H1 (cell line): Measurements from ENCODE around the gene SENP7. TPM values are rescaled to one million over a fixed set of nuclear protein-coding genes. Genes with fewer than 3 reads are reported as not detected.

Experiments
- CTCF ChIA-PET: fragments of 300-600 bp; sonication (Branson Sonifier 250); formaldehyde crosslinking; loops from one replicate; lab custom pipeline; 2021; ENCODE audit not compliant: partially characterized antibody; lab: Charles Lee
- POLR2A ChIA-PET: fragments of 300-600 bp; sonication (Branson Sonifier 250); formaldehyde crosslinking; loops from one replicate; lab custom pipeline; 2021; ENCODE audit warnings: inconsistent platforms; ENCODE audit not compliant: partially characterized antibody; lab: Charles Lee
- DNase-seq, 2 experiments: peaks; one replicate each; pipeline versions ENCODE4 v3.0.0 to v3.0.0-alpha.2; 2010 to 2022; ENCODE audit warnings: low spot score in 2 of 2, low read depth in 1 of 2, mixed read lengths in 1 of 2
- FAIRE-seq: peaks from 2 replicates; lab custom pipeline; 2011; peaks lifted over from hg19 to GRCh38; lab: Jason Lieb, UNC
- H2AFZ ChIP-seq: 2 replicates; pipeline ENCODE4 v1.8.1; 2012; ENCODE audit warnings: low read length, inconsistent platforms
- H2AK5ac ChIP-seq: 2 replicates; pipeline ENCODE4 v1.6.1; 2013; ENCODE audit warnings: low read depth, low read length
- H2BK120ac ChIP-seq: replicated peaks from 2 replicates; pipeline ENCODE3; 2013; ENCODE audit warnings: low read depth, low read length, inconsistent platforms
- H2BK12ac ChIP-seq: 2 replicates; pipeline ENCODE4 v1.6.1; 2013; ENCODE audit warnings: low read depth, low read length
- H2BK15ac ChIP-seq: 2 replicates; pipeline ENCODE4 v1.6.1; 2013; ENCODE audit warnings: low read length
- H2BK20ac ChIP-seq: 2 replicates; pipeline ENCODE4 v1.6.1; 2013; ENCODE audit warnings: low read length
- H2BK5ac ChIP-seq: 2 replicates; pipeline ENCODE4 v1.6.1; 2013; ENCODE audit warnings: low read depth, low read length
- H3K14ac ChIP-seq: 2 replicates; pipeline ENCODE4 v1.6.1; 2013; ENCODE audit warnings: inconsistent platforms; ENCODE audit not compliant: insufficient read length
- H3K18ac ChIP-seq: 2 replicates; pipeline ENCODE4 v1.6.1; 2013; ENCODE audit warnings: low read length; ENCODE audit errors: extremely low read depth
- H3K23ac ChIP-seq: 2 replicates; pipeline ENCODE4 v1.6.1; 2013; ENCODE audit warnings: inconsistent platforms; ENCODE audit not compliant: insufficient read length
- H3K23me2 ChIP-seq: 2 replicates; pipeline ENCODE4 v1.6.1; 2013; ENCODE audit warnings: low read depth, low read length
- H3K27ac ChIP-seq: 2 replicates; pipeline ENCODE4 v1.6.1; 2011; ENCODE audit warnings: low read depth, low read length, inconsistent platforms
- H3K27me3 ChIP-seq, 4 experiments: replicated peaks in 1 of 4; 1 replicate in 1 of 4; 2 replicates in 3 of 4; pipeline versions ENCODE4 v1.6.1 to v1.8.1; 2011 to 2013; ENCODE audit warnings: low read length in 3 of 4, mild to moderate bottlenecking in 3 of 4, inconsistent platforms in 2 of 4, mixed read lengths in 2 of 4, moderate library complexity in 1 of 4; ENCODE audit not compliant: control insufficient read depth in 3 of 4, insufficient read depth in 3 of 4; ENCODE audit errors: extremely low read depth in 1 of 4
- H3K36me3 ChIP-seq, 4 experiments: 2 replicates each; pipeline versions ENCODE4 v1.6.1 to v1.8.1; 2011 to 2013; ENCODE audit warnings: mild to moderate bottlenecking in 4 of 4, low read length in 3 of 4, moderate library complexity in 2 of 4, control low read depth in 1 of 4, inconsistent platforms in 1 of 4; ENCODE audit not compliant: insufficient read depth in 4 of 4, control insufficient read depth in 2 of 4
- H3K4ac ChIP-seq: replicated peaks from 2 replicates; pipeline ENCODE3; 2013; ENCODE audit warnings: low read length, low read depth, mixed read lengths, inconsistent platforms; ENCODE audit not compliant: insufficient read length
- H3K4me1 ChIP-seq, 4 experiments: replicated peaks in 1 of 4; 1 replicate in 1 of 4; 2 replicates in 3 of 4; pipeline versions ENCODE4 v1.6.1 to v1.8.1; 2011 to 2013; ENCODE audit warnings: low read length in 3 of 4, inconsistent platforms in 2 of 4, mixed read lengths in 1 of 4; ENCODE audit not compliant: insufficient read depth in 4 of 4, control insufficient read depth in 3 of 4
- H3K4me2 ChIP-seq, 2 experiments: 2 replicates each; pipeline versions ENCODE4 v1.6.1 to v1.8.1; 2011 to 2013; ENCODE audit warnings: low read depth in 2 of 2, low read length in 2 of 2, control low read depth in 1 of 2, inconsistent platforms in 1 of 2, mild to moderate bottlenecking in 1 of 2; ENCODE audit not compliant: insufficient read depth in 1 of 2
- H3K4me3 ChIP-seq, 4 experiments: fragments of 200-600, 300-600 bp in 1 of 4; sonication (generic), shearing (Covaris generic), sonication (Bioruptor Twin) in 1 of 4; 2 replicates each; pipeline versions ENCODE4 v1.5.1 to v1.8.1; 2011 to 2016; ENCODE audit warnings: low read length in 4 of 4, low read depth in 3 of 4, control low read depth in 2 of 4, inconsistent platforms in 2 of 4, mild to moderate bottlenecking in 2 of 4, mixed read lengths in 1 of 4, moderate library complexity in 1 of 4; ENCODE audit not compliant: insufficient read depth in 2 of 4; ENCODE audit errors: extremely low read depth in 1 of 4
- H3K56ac ChIP-seq: replicated peaks from 2 replicates; pipeline ENCODE3; 2013; ENCODE audit warnings: low read depth, mild to moderate bottlenecking, mixed read lengths, low read length, inconsistent platforms; ENCODE audit not compliant: insufficient read length
- H3K79me1 ChIP-seq: 2 replicates; pipeline ENCODE4 v1.6.1; 2013; ENCODE audit warnings: low read depth, low read length, control low read depth
- H3K79me2 ChIP-seq, 2 experiments: 2 replicates each; pipeline versions ENCODE4 v1.6.1 to v1.8.1; 2012 to 2013; ENCODE audit warnings: low read length in 2 of 2, mild to moderate bottlenecking in 2 of 2, inconsistent platforms in 1 of 2; ENCODE audit not compliant: insufficient read depth in 2 of 2, control insufficient read depth in 1 of 2
- H3K9ac ChIP-seq, 4 experiments: replicated peaks in 1 of 4; 1 replicate in 1 of 4; 2 replicates in 3 of 4; pipeline versions ENCODE4 v1.6.1 to v1.8.1; 2011 to 2013; ENCODE audit warnings: low read depth in 3 of 4, low read length in 3 of 4, control low read depth in 2 of 4, mild to moderate bottlenecking in 2 of 4, moderate library complexity in 2 of 4, inconsistent platforms in 1 of 4; ENCODE audit errors: extremely low read depth in 1 of 4
- H3K9me3 ChIP-seq, 2 experiments: 2 replicates each; pipeline versions ENCODE4 v1.6.1 to v1.8.1; 2012 to 2013; ENCODE audit warnings: mild to moderate bottlenecking in 2 of 2, moderate library complexity in 2 of 2, control low read depth in 1 of 2, inconsistent platforms in 1 of 2, low read depth in 1 of 2, low read length in 1 of 2, mixed read lengths in 1 of 2; ENCODE audit not compliant: insufficient read depth in 2 of 2
- H4K20me1 ChIP-seq, 2 experiments: replicated peaks in 1 of 2; 2 replicates each; pipeline versions ENCODE3 to v1.8.1; 2011 to 2013; ENCODE audit warnings: inconsistent platforms in 2 of 2, low read length in 2 of 2, mild to moderate bottlenecking in 1 of 2; ENCODE audit not compliant: insufficient read depth in 2 of 2, control insufficient read depth in 1 of 2
- H4K5ac ChIP-seq: 2 replicates; pipeline ENCODE4 v1.6.1; 2013; ENCODE audit warnings: low read length, low read depth, mixed read lengths, inconsistent platforms; ENCODE audit not compliant: insufficient read length
- H4K8ac ChIP-seq: 2 replicates; pipeline ENCODE4 v1.8.0; 2013; ENCODE audit warnings: mild to moderate bottlenecking, moderate library complexity, low read length, inconsistent platforms; ENCODE audit not compliant: insufficient read depth; ENCODE audit errors: extremely low read depth
- H4K91ac ChIP-seq: replicated peaks from 2 replicates; pipeline ENCODE3; 2013; ENCODE audit warnings: low read length, mixed read lengths, inconsistent platforms; ENCODE audit not compliant: insufficient read length
- MAX ChIP-seq: IDR thresholded peaks from 2 replicates; pipeline ENCODE4 v1.6.1; 2012; ENCODE audit warnings: inconsistent platforms
- RAD21 ChIP-seq, 2 experiments: IDR thresholded peaks in 1 of 2; conservative IDR thresholded peaks in 1 of 2; 2 replicates each; pipeline ENCODE4 v1.6.1; 2011; ENCODE audit warnings: low read depth in 2 of 2, low read length in 2 of 2, improper control_type of control experiment in 1 of 2, inconsistent platforms in 1 of 2, mild to moderate bottlenecking in 1 of 2, moderate library complexity in 1 of 2
- TEAD4 ChIP-seq: IDR thresholded peaks from 2 replicates; pipeline ENCODE4 v1.6.1; 2012; ENCODE audit warnings: low read depth, low read length, inconsistent platforms, mixed read lengths
- WGBS, 2 experiments: shearing (Covaris generic) in 1 of 2; methylation state at CpG; one replicate each; pipeline versions ENCODE4 v1.1.6 to v1.1.7; 2013 to 2015; ENCODE audit warnings: low lambda C conversion rate in 2 of 2, mixed read lengths in 2 of 2, inconsistent platforms in 1 of 2, low coverage in 1 of 2, missing lambda C conversion rate in 1 of 2; ENCODE audit not compliant: insufficient replicate concordance in 2 of 2, insufficient coverage in 1 of 2, insufficient read length in 1 of 2; ENCODE audit errors: extremely low coverage in 1 of 2, missing lambda C conversion rate in 1 of 2; 5-methylcytosine and 5-hydroxymethylcytosine counted together
- polyA plus RNA-seq, 7 experiments: library from polyadenylated mRNA; depleted of rRNA in 3 of 7; stranded (reverse) in 5 of 7; unstranded in 2 of 7; fragments of >200 nt in 5 of 7; fragments of 200-250 nt in 2 of 7; gene quantifications; 1 replicate in 5 of 7; 2 replicates in 1 of 7; 4 replicates in 1 of 7; pipeline versions ENCODE4 v1.2.1 to v1.2.3, GENCODE V29; 2011 to 2013; ENCODE audit warnings: missing spikeins in 2 of 7, mixed read lengths in 2 of 7
- total RNA-seq: library from RNA; stranded (reverse); fragmentation: NEBNext Ultra II Directional; extraction: Animal tissue kit (Norgen Biotek cat#: 25700); gene quantifications from 2 replicates; pipeline ENCODE4 v1.2.1, GENCODE V29; 2021

SENP7 gene
- total and polyA plus RNA-seq, 2 of the 8 experiments (the other 6 are each of a cell fraction or from before 2014, with no cell fraction given) = 2.8 to 7.8 TPM

- Histone ChIP-seq H2BK5ac (no peak overlapping the region; the same call in 1 of the 2 replicates), H2AFZ (no peak overlapping the region), H4K8ac (peak overlapping the region; percentile 86), H2BK15ac (no peak overlapping the region), H3K4me1 (peaks cover 0 to 6% (median 4%) of the 10 kb centered on the region in 4 experiments; a peak in 2 of 7 replicates), H3K4ac (no peak overlapping the region), H3K27ac (no peak overlapping the region), H3K23ac (no peak overlapping the region), H3K23me2 (no peaks in the 10 kb centered on the region), H3K9ac (no peak overlapping the region), H3K79me1 (peaks cover 3% of the 10 kb centered on the region; the same call in 1 of the 2 replicates), H4K91ac (peak overlapping the region; percentile 27), H3K18ac (no peak overlapping the region), H3K56ac (no peak overlapping the region), H4K5ac (no peak overlapping the region), H2AK5ac (no peak overlapping the region), H3K27me3 (no peaks in the 10 kb centered on the region), H2BK120ac (no peak overlapping the region), H4K20me1 (peaks cover 0 to 1% of the 10 kb centered on the region in 2 experiments), H3K79me2 (no peaks in the 10 kb centered on the region; a peak in 1 of 4 replicates), H2BK20ac (no peak overlapping the region), H3K4me2 (no peak overlapping the region), H3K36me3 (no peaks in the 10 kb centered on the region), H2BK12ac (no peak overlapping the region), H3K14ac (no peak overlapping the region), H3K4me3 (no peak overlapping the region; a peak in 1 of 8 replicates), H3K9me3 (no peaks in the 10 kb centered on the region)
- ChIA-PET CTCF (interaction anchor here (0.6 to 1.8 kb wide), 11 partner anchors 12 to 582 kb away, joined by 3 to 14 read pairs (median 3); no protein-coding TSS in a partner anchor), POLR2A (no interaction called here)
- FAIRE-seq = no peak
- TF ChIP-seq MAX (no peak), RAD21 (IDR thresholded peaks at IDR 0.05 in 1 of 2, conservative IDR thresholded peaks at IDR 0.05 in 1 of 2; ENCODE audit: low read depth in 2 of 2, low read length in 2 of 2) (0 out of 4 replicates have a peak, but pooled peaks of 1 of the 2 experiments have one; percentile 3), TEAD4 (0 out of 2 replicates have a peak, but pooled peaks have one; percentile 22)
- DNase-seq = peak in 1 of 2 experiments; percentile 47
- WGBS, 2 experiments = 76% methylated on average over 5 of the region's 5 CpGs; no CpG with 5 or more reads in 1 of the 2 experiments
These were observed 129.8 kb downstream of the SENP7 start for GRCh38 chr3:101383156-101383575.
